Tibial nerve (tissue), 4 donors: Measurements from ENCODE around the gene ABCG2.

ENCODE experiments used
- EP300 ChIP-seq, 2 donors: sonication (generic); formaldehyde crosslinking; IDR thresholded peaks; one replicate each; pipeline ENCODE4 v1.6.1; 2017; ENCODE audit warnings: antibody characterized with exemption in 2 of 2, mild to moderate bottlenecking in 1 of 2
- POLR2A ChIP-seq, 2 donors: fragments of 450-650 bp; IDR thresholded peaks; one replicate each; pipeline ENCODE4 v1.6.1; 2017; ENCODE audit warnings: antibody characterized with exemption in 2 of 2, mild to moderate bottlenecking in 2 of 2, moderate library complexity in 2 of 2
- TF ChIP-seq, protein P1 (sequence below), 5 experiments: fragments of 200-600 bp in 3 of 5; fragments of 450-650 bp in 2 of 5; sonication (generic) in 3 of 5; IDR thresholded peaks; one replicate each; pipeline ENCODE4 v1.5.1; 2016 to 2019; ENCODE audit warnings: antibody characterized with exemption in 5 of 5, mild to moderate bottlenecking in 3 of 5, moderate library complexity in 2 of 5

DNA sequence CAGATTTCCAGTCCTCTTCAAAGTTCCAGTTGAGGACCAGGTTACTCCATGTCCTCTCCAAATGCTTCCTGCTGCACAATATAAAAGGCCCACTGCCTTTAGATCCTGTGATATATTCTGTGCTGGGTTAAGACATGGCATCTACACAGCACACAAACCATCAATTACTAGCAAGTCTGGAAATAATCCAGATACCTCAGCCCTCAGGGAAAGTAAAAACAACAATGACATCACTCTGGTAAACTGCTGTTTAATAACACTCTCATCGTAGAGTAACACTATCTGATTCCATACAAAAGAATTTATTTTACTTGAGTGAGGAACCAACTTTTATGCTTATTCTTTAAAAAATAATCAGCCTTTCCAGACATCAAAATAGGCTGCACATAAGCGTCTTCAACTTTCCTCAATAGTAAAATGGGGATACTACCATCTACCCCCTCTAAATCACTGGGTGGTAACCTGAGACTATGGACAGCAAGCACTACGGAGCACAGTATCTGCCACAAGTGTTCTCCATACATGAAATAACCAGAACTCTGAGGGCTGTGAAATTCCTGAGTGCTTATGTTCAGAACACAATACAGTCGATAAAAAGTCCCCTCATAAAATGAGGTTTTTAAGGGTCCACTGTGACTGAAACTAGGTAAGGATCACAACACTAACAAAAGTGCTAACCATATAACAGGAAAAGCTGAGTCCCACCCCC lies 53.4 kb downstream of the ABCG2 start:
- TF ChIP-seq, protein P1, sequence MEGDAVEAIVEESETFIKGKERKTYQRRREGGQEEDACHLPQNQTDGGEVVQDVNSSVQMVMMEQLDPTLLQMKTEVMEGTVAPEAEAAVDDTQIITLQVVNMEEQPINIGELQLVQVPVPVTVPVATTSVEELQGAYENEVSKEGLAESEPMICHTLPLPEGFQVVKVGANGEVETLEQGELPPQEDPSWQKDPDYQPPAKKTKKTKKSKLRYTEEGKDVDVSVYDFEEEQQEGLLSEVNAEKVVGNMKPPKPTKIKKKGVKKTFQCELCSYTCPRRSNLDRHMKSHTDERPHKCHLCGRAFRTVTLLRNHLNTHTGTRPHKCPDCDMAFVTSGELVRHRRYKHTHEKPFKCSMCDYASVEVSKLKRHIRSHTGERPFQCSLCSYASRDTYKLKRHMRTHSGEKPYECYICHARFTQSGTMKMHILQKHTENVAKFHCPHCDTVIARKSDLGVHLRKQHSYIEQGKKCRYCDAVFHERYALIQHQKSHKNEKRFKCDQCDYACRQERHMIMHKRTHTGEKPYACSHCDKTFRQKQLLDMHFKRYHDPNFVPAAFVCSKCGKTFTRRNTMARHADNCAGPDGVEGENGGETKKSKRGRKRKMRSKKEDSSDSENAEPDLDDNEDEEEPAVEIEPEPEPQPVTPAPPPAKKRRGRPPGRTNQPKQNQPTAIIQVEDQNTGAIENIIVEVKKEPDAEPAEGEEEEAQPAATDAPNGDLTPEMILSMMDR (IDR thresholded peaks at IDR 0.05): no peak
- TF ChIP-seq EP300 (IDR thresholded peaks at IDR 0.05): no peak
- no peak for TF ChIP-seq POLR2A (IDR thresholded peaks at IDR 0.05)
